Astrocyte (in vitro differentiated cells and primary cell): Measurements from ENCODE around the gene RHOB. TPM values are rescaled to one million over a fixed set of nuclear protein-coding genes. Genes with fewer than 3 reads are reported as not detected.

Source experiments
- DNase-seq: peaks from one replicate; pipeline ENCODE4 v3.0.0-alpha.2; 2010; ENCODE audit warnings: low read depth
- FAIRE-seq: peaks from 2 replicates; lab custom pipeline; 2011; peaks lifted over from hg19 to GRCh38; lab: Jason Lieb, UNC
- H2AFZ ChIP-seq: 2 replicates; pipeline ENCODE4 v1.6.0; 2012; ENCODE audit warnings: low read depth, low read length, inconsistent platforms
- H3K27ac ChIP-seq: 2 replicates; pipeline ENCODE4 v1.5.1; 2011; ENCODE audit warnings: low read depth, low read length, inconsistent platforms
- H3K27me3 ChIP-seq: 2 replicates; pipeline ENCODE4 v1.6.0; 2011; ENCODE audit warnings: low read length, inconsistent platforms; ENCODE audit not compliant: insufficient read depth
- H3K36me3 ChIP-seq: 2 replicates; pipeline ENCODE4 v1.5.1; 2011; ENCODE audit warnings: low read length, inconsistent platforms; ENCODE audit not compliant: insufficient read depth
- H3K4me1 ChIP-seq: 2 replicates; pipeline ENCODE4 v1.5.1; 2011; ENCODE audit warnings: low read length, inconsistent platforms; ENCODE audit not compliant: insufficient read depth
- H3K4me2 ChIP-seq: 2 replicates; pipeline ENCODE4 v1.6.0; 2012; ENCODE audit warnings: low read length, inconsistent platforms
- H3K4me3 ChIP-seq: 2 replicates; pipeline ENCODE4 v1.5.1; 2011; ENCODE audit warnings: low read depth, mild to moderate bottlenecking, low read length, inconsistent platforms; ENCODE audit not compliant: insufficient read depth
- H3K79me2 ChIP-seq: 2 replicates; pipeline ENCODE4 v1.6.0; 2012; ENCODE audit warnings: mild to moderate bottlenecking, low read length, inconsistent platforms; ENCODE audit not compliant: insufficient read depth
- H3K9ac ChIP-seq: 2 replicates; pipeline ENCODE4 v1.6.0; 2012; ENCODE audit warnings: mild to moderate bottlenecking, low read length, inconsistent platforms
- H3K9me3 ChIP-seq: 2 replicates; pipeline ENCODE4 v1.5.1; 2012; ENCODE audit warnings: low read depth, mild to moderate bottlenecking, low read length, inconsistent platforms; ENCODE audit not compliant: insufficient read depth
- H4K20me1 ChIP-seq: 2 replicates; pipeline ENCODE4 v1.6.0; 2012; ENCODE audit warnings: low read length, inconsistent platforms; ENCODE audit not compliant: insufficient read depth
- H3K27ac Mint-ChIP-seq: one replicate; pipeline ENCODE4 v1.8.0; 2021; ENCODE audit warnings: mild to moderate bottlenecking, mixed read lengths; ENCODE audit not compliant: unreplicated experiment
- H3K27me3 Mint-ChIP-seq: one replicate; pipeline ENCODE4 v1.8.0; 2021; ENCODE audit warnings: low read depth, mixed read lengths; ENCODE audit not compliant: unreplicated experiment
- H3K36me3 Mint-ChIP-seq: one replicate; pipeline ENCODE4 v1.8.0; 2021; ENCODE audit warnings: low read depth, mixed read lengths; ENCODE audit not compliant: unreplicated experiment
- H3K4me1 Mint-ChIP-seq: one replicate; pipeline ENCODE4 v1.8.0; 2021; ENCODE audit warnings: low read depth, mixed read lengths; ENCODE audit not compliant: unreplicated experiment
- H3K4me3 Mint-ChIP-seq: one replicate; pipeline ENCODE4 v1.8.0; 2021; ENCODE audit warnings: mild to moderate bottlenecking, moderate library complexity, mixed read lengths; ENCODE audit not compliant: unreplicated experiment
- H3K9me3 Mint-ChIP-seq: one replicate; pipeline ENCODE4 v1.8.0; 2021; ENCODE audit warnings: mild to moderate bottlenecking, mixed read lengths; ENCODE audit not compliant: unreplicated experiment
- EZH2 ChIP-seq: IDR thresholded peaks from 2 replicates; pipeline ENCODE4 v1.6.1; 2012; ENCODE audit warnings: mild to moderate bottlenecking, low read length, inconsistent platforms; ENCODE audit not compliant: insufficient read depth
- total RNA-seq: library from RNA; stranded (reverse); gene quantifications from 2 replicates; pipeline ENCODE4 v1.2.1, GENCODE V29; 2021
- TF ChIP-seq, protein P1 (sequence below): IDR thresholded peaks from 2 replicates; pipeline ENCODE4 v1.5.1; 2011; ENCODE audit warnings: low read depth, mild to moderate bottlenecking, inconsistent platforms, low read length, moderate library complexity; ENCODE audit not compliant: insufficient read depth

The RHOB gene
- total RNA-seq, 1 donor from 2014 or later: 161 TPM

DNA sequence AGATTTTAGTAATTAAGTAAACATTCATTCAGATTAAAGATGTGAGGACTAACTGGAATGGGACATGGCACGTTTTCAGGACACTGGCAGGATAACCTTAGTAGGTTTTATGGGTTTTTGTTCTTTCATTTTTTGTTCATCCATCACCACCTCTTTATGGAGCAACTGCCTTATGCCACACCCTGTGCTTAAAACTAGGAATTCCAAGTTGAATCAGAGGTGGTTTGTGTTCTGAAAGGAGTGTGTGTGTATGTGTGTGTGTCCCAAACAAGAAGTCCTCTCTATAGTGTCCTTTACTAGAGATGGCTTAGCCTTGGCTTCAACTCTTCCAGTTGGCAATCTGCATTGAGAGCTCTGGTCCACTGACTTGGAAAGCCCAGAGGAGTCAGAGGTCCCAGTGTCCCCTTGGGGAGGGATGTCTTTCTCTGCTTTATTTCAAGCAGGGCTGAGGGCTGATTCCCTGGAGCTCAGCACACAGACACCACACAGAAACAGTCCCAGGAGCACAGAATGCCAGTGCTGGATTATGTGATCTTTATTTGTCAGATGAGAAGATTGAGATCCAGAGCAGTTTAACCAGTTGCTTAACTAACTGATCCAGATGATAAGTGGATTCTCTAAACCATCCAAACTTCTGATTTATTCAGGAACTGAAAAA lies 25.2 kb downstream of the RHOB start:
- no peak for DNase-seq
- no peak overlapping the region for H3K27ac Mint-ChIP-seq
- Histone ChIP-seq H3K27me3 (no peaks in the 10 kb centered on the region), H3K36me3 (no peaks in the 10 kb centered on the region), H3K27ac (no peak overlapping the region), H3K4me2 (no peak overlapping the region), H3K4me1 (peaks cover 4% of the 10 kb centered on the region), H2AFZ (no peak overlapping the region), H3K9ac (no peak overlapping the region), H3K9me3 (no peaks in the 10 kb centered on the region), H3K79me2 (no peaks in the 10 kb centered on the region), H3K4me3 (no peak overlapping the region), H4K20me1 (no peaks in the 10 kb centered on the region)
- peaks cover 5% of the 10 kb centered on the region for H3K9me3 Mint-ChIP-seq
- peaks cover 5% of the 10 kb centered on the region for H3K36me3 Mint-ChIP-seq
- FAIRE-seq: no peak
- no peak for TF ChIP-seq EZH2
- TF ChIP-seq, protein P1, sequence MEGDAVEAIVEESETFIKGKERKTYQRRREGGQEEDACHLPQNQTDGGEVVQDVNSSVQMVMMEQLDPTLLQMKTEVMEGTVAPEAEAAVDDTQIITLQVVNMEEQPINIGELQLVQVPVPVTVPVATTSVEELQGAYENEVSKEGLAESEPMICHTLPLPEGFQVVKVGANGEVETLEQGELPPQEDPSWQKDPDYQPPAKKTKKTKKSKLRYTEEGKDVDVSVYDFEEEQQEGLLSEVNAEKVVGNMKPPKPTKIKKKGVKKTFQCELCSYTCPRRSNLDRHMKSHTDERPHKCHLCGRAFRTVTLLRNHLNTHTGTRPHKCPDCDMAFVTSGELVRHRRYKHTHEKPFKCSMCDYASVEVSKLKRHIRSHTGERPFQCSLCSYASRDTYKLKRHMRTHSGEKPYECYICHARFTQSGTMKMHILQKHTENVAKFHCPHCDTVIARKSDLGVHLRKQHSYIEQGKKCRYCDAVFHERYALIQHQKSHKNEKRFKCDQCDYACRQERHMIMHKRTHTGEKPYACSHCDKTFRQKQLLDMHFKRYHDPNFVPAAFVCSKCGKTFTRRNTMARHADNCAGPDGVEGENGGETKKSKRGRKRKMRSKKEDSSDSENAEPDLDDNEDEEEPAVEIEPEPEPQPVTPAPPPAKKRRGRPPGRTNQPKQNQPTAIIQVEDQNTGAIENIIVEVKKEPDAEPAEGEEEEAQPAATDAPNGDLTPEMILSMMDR: no peak
- H3K27me3 Mint-ChIP-seq: peaks cover 13% of the 10 kb centered on the region
- H3K4me3 Mint-ChIP-seq: no peak overlapping the region
- peaks cover 3% of the 10 kb centered on the region for H3K4me1 Mint-ChIP-seq

DNA sequence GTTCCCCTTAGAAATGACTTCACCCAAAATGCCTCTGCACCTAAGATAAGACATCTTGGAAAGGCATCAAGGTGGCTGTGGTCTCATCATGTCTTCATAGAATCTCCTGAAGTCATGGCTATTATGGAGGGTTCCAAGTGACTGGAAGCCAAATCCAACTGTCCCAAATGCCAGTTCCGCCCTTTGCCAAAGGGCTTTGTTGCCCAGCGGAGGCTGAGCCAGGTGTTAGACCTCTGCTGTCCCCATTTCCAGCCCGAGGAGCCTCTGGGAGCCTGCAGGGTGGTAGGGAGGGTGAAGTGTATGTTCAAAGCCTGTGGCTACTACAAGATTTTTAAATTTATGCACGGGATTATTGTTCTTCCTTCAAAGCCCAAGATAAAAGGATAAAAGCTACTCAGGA lies 25.7 kb downstream of the RHOB start:
- Histone ChIP-seq H3K4me1 (no peaks in the 10 kb centered on the region), H3K27ac (no peak overlapping the region), H3K4me2 (no peak overlapping the region), H3K79me2 (no peaks in the 10 kb centered on the region), H3K9me3 (no peaks in the 10 kb centered on the region), H3K9ac (no peak overlapping the region), H3K4me3 (no peak overlapping the region), H3K27me3 (no peaks in the 10 kb centered on the region), H2AFZ (no peak overlapping the region), H3K36me3 (no peaks in the 10 kb centered on the region), H4K20me1 (no peaks in the 10 kb centered on the region)
- peaks cover 13% of the 10 kb centered on the region for H3K27me3 Mint-ChIP-seq
- FAIRE-seq: no peak
- TF ChIP-seq EZH2: no peak
- TF ChIP-seq, protein P1: no peak
- no peak overlapping the region for H3K27ac Mint-ChIP-seq
- H3K36me3 Mint-ChIP-seq: peaks cover 5% of the 10 kb centered on the region
- no peak for DNase-seq
- no peak overlapping the region for H3K4me3 Mint-ChIP-seq
- H3K4me1 Mint-ChIP-seq: peaks cover 3% of the 10 kb centered on the region
- peaks cover 5% of the 10 kb centered on the region for H3K9me3 Mint-ChIP-seq

DNA sequence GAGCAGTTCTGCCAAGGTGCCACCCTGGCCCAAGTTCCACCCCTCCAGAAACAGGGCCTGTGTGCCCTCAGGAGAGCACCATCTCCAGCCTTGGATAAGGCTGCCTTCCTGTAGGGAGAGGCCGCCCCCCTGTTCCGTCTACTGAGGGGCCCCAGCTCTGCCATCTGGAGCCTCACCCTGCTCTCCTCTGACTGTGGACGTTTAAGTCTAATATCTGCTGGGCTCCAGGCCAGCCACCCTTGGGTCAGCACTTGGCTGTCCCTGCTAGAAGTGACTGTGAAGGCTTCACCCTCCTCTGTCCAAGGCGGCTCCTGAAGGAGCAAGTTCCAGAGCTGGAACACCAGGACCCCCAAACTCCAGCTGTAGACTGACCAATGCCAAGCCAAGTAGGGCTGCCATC lies 26.3 kb downstream of the RHOB start:
- DNase-seq (no peak), FAIRE-seq (no peak)
- Mint-ChIP-seq H3K9me3 (peaks cover 5% of the 10 kb centered on the region), H3K4me3 (no peak overlapping the region), H3K27me3 (peaks cover 13% of the 10 kb centered on the region), H3K36me3 (peaks cover 5% of the 10 kb centered on the region), H3K4me1 (peaks cover 3% of the 10 kb centered on the region), H3K27ac (no peak overlapping the region)
- no peaks in the 10 kb centered on the region for H3K36me3 ChIP-seq
- no peaks in the 10 kb centered on the region for H3K79me2 ChIP-seq
- no peak overlapping the region for H3K9ac ChIP-seq
- H4K20me1 ChIP-seq: no peaks in the 10 kb centered on the region
- TF ChIP-seq EZH2: no peak
- TF ChIP-seq, protein P1: no peak
- no peak overlapping the region for H3K4me2 ChIP-seq
- H3K4me1 ChIP-seq: no peaks in the 10 kb centered on the region
- no peaks in the 10 kb centered on the region for H3K9me3 ChIP-seq
- no peak overlapping the region for H2AFZ ChIP-seq
- no peaks in the 10 kb centered on the region for H3K27me3 ChIP-seq
- no peak overlapping the region for H3K4me3 ChIP-seq
- no peak overlapping the region for H3K27ac ChIP-seq
